Measurements from ENCODE around the gene ZBTB8B. TPM values are rescaled to one million over a fixed set of nuclear protein-coding genes. Genes with fewer than 3 reads are reported as not detected.

ZBTB8B gene
- polyA plus RNA-seq (2012; rRNA removed): 0.08 and 0.16 TPM in 2 replicates
- 0.08 and 0.10 TPM in 2 replicates for polyA plus RNA-seq (2012; cell fraction: cytosol; rRNA removed)
- 0.19 and 0.20 TPM in 2 replicates for polyA plus RNA-seq (2012; cell fraction: nucleus; rRNA removed)

DNA sequence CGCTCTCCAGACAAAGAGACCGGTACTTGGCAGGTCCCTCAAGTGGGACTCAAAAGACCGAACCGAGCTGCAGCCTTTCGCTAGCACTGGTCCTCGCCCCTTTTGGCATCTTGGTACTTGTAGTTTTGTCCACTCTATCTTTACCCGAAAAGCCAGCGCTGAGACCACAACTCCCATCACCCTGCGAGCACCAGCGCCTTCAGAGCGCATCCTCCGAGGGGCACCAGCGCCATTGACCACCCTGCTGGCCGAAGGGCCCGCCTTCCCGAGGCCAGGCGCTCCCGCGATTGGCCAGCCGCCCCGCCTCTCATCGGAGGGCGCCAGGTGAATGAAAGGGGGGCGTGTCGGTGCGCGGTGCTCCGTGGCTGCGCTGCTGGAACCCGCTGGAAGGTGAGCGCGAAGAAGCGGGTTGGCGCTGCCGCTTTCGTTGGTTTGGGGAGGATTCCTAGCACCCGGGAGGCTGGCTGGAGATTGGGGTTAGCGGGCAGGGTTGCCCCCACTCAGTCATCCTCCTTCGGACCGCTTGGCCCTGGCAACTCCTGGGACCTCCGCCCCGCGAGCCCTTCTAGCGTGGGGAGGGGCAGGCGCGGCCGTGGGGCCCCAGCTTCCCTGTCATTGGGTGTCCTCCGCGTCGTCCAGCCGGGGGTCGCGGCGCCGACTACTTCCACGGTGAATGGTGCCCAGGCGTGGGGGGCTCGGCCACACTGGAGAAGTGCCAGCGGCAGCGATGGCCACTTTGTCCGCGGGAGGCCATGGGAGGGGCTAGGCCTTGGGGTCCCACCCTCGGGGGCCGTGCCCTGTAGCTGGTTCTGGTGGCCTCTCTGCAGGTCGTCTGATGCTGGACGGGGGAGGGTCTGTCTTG, at the start of gene ZBTB8B:
Gene ZBTB8B, plus strand, starts transcription at position 357 of the 862 bp plus-strand sequence. CDS start 5,553 bp downstream, outside the sequence.
- no peaks in the 10 kb centered on the region for H3K9me2 ChIP-seq
- no peaks in the 10 kb centered on the region for H3K9me3 ChIP-seq
- H3K4me1 ChIP-seq (ENCODE audit: control insufficient read depth in 1 of 2, insufficient read depth in 2 of 2, low read depth in 1 of 2, low read length in 1 of 2): peaks cover 0 to 6% of the 10 kb centered on the region in 2 experiments; a peak in 1 of 4 replicates
- DNase-seq: peak; percentile 99
- no peaks in the 10 kb centered on the region for H3K79me2 ChIP-seq (ENCODE audit: insufficient read depth)
- ChIA-PET POLR2A (interaction anchor here (0.6 to 2.1 kb wide), 4 partner anchors 26 to 186 kb away, joined by 3 to 5 read pairs (median 4); partner anchors contain the start of genes RBBP4 and ZBTB8OS), CTCF (interaction anchor here (0.8 to 2.1 kb wide), 4 partner anchors 11 to 138 kb away, joined by 3 to 12 read pairs (median 4); no protein-coding TSS in a partner anchor)
- no peaks in the 10 kb centered on the region for H3K36me3 ChIP-seq (replicated peaks in 1 of 2; ENCODE audit: control insufficient read depth in 1 of 2, insufficient read depth in 2 of 2, low read length in 1 of 2)
- peak within 1 kb of the TSS; percentile 95 for H2AFZ ChIP-seq (ENCODE audit: low read depth)
- no peak within 1 kb of the TSS; the same call in 1 of the 2 replicates for H3K9ac ChIP-seq
- under 1% methylated on average over 22 of the region's 66 CpGs for WGBS (ENCODE audit: low lambda C conversion rate)
- peak within 1 kb of the TSS; percentile 67 to 87 for H3K4me3 ChIP-seq (ENCODE audit: low read depth in 2 of 2, low read length in 1 of 2)
- TF ChIP-seq CHD2 (IDR thresholded peaks at IDR 0.05; ENCODE audit: low read length, partially characterized antibody) (peak; percentile 68), TEAD4 (IDR thresholded peaks at IDR 0.05; ENCODE audit: borderline replicate concordance, insufficient read depth) (no peak), MXI1 (IDR thresholded peaks at IDR 0.05; ENCODE audit: low read depth, low read length) (peak; percentile 82), FOSL2 (IDR thresholded peaks at IDR 0.05; ENCODE audit: borderline replicate concordance, low read depth) (no peak), NRF1 (IDR thresholded peaks at IDR 0.05; ENCODE audit: low read depth, low read length) (peak; percentile 70), YY1 (IDR thresholded peaks at IDR 0.05; ENCODE audit: low read depth) (peak; percentile 71), EZH2phosphoT487 (IDR thresholded peaks at IDR 0.05; ENCODE audit: borderline replicate concordance, low read depth) (no peak), TAF1 (IDR thresholded peaks at IDR 0.05; ENCODE audit: borderline replicate concordance, low read depth, low read length) (no peak), SIN3A (IDR thresholded peaks at IDR 0.05; ENCODE audit: borderline replicate concordance, low read depth, low read length) (no peak; the same call in 1 of the 2 replicates)
- TF ChIP-seq, protein P1, sequence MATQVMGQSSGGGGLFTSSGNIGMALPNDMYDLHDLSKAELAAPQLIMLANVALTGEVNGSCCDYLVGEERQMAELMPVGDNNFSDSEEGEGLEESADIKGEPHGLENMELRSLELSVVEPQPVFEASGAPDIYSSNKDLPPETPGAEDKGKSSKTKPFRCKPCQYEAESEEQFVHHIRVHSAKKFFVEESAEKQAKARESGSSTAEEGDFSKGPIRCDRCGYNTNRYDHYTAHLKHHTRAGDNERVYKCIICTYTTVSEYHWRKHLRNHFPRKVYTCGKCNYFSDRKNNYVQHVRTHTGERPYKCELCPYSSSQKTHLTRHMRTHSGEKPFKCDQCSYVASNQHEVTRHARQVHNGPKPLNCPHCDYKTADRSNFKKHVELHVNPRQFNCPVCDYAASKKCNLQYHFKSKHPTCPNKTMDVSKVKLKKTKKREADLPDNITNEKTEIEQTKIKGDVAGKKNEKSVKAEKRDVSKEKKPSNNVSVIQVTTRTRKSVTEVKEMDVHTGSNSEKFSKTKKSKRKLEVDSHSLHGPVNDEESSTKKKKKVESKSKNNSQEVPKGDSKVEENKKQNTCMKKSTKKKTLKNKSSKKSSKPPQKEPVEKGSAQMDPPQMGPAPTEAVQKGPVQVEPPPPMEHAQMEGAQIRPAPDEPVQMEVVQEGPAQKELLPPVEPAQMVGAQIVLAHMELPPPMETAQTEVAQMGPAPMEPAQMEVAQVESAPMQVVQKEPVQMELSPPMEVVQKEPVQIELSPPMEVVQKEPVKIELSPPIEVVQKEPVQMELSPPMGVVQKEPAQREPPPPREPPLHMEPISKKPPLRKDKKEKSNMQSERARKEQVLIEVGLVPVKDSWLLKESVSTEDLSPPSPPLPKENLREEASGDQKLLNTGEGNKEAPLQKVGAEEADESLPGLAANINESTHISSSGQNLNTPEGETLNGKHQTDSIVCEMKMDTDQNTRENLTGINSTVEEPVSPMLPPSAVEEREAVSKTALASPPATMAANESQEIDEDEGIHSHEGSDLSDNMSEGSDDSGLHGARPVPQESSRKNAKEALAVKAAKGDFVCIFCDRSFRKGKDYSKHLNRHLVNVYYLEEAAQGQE (IDR thresholded peaks at IDR 0.05; ENCODE audit: low read depth, low read length): no peak
- TF ChIP-seq, protein P2, sequence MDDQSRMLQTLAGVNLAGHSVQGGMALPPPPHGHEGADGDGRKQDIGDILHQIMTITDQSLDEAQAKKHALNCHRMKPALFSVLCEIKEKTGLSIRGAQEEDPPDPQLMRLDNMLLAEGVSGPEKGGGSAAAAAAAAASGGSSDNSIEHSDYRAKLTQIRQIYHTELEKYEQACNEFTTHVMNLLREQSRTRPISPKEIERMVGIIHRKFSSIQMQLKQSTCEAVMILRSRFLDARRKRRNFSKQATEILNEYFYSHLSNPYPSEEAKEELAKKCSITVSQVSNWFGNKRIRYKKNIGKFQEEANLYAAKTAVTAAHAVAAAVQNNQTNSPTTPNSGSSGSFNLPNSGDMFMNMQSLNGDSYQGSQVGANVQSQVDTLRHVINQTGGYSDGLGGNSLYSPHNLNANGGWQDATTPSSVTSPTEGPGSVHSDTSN (IDR thresholded peaks at IDR 0.05): peak; percentile 99
- H3F3A ChIP-seq (replicated peaks; ENCODE audit: insufficient read depth): no peaks in the 10 kb centered on the region
- no peaks in the 10 kb centered on the region for H4K20me1 ChIP-seq (ENCODE audit: insufficient read depth)
- H3K27ac ChIP-seq (ENCODE audit: low read depth in 2 of 2, low read length in 1 of 2): peak within 1 kb of the TSS in 1 of 2 experiments; percentile 61; a peak in 2 of 4 replicates
- no peaks in the 10 kb centered on the region; the same call in 1 of the 2 replicates for H3K27me3 ChIP-seq (ENCODE audit: insufficient read depth)
- peak within 1 kb of the TSS; percentile 98 for H3K4me2 ChIP-seq
